ENCODE data around the gene TMEM248.

- TF ChIP-seq CTCF (conservative IDR thresholded peaks at IDR 0.05; ENCODE audit: low read depth in 2 of 2) (no peak), POLR2AphosphoS5 (IDR thresholded peaks at IDR 0.05; ENCODE audit: low read depth) (no peak), EZH2 (IDR thresholded peaks at IDR 0.05; ENCODE audit: low read depth, unreplicated experiment) (no peak), CREB1 (CRISPR knock-in tag; IDR thresholded peaks at IDR 0.05; ENCODE audit: low read depth) (no peak), EZH2phosphoT487 (IDR thresholded peaks at IDR 0.05; ENCODE audit: unreplicated experiment) (no peak), ZNF114 (CRISPR knock-in tag; IDR thresholded peaks at IDR 0.05) (no peak), JUNB (IDR thresholded peaks at IDR 0.05; ENCODE audit: unreplicated experiment) (no peak)
- TF ChIP-seq, protein P1, sequence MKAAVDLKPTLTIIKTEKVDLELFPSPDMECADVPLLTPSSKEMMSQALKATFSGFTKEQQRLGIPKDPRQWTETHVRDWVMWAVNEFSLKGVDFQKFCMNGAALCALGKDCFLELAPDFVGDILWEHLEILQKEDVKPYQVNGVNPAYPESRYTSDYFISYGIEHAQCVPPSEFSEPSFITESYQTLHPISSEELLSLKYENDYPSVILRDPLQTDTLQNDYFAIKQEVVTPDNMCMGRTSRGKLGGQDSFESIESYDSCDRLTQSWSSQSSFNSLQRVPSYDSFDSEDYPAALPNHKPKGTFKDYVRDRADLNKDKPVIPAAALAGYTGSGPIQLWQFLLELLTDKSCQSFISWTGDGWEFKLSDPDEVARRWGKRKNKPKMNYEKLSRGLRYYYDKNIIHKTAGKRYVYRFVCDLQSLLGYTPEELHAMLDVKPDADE (IDR thresholded peaks at IDR 0.05): no peak
- TF ChIP-seq, protein P2, sequence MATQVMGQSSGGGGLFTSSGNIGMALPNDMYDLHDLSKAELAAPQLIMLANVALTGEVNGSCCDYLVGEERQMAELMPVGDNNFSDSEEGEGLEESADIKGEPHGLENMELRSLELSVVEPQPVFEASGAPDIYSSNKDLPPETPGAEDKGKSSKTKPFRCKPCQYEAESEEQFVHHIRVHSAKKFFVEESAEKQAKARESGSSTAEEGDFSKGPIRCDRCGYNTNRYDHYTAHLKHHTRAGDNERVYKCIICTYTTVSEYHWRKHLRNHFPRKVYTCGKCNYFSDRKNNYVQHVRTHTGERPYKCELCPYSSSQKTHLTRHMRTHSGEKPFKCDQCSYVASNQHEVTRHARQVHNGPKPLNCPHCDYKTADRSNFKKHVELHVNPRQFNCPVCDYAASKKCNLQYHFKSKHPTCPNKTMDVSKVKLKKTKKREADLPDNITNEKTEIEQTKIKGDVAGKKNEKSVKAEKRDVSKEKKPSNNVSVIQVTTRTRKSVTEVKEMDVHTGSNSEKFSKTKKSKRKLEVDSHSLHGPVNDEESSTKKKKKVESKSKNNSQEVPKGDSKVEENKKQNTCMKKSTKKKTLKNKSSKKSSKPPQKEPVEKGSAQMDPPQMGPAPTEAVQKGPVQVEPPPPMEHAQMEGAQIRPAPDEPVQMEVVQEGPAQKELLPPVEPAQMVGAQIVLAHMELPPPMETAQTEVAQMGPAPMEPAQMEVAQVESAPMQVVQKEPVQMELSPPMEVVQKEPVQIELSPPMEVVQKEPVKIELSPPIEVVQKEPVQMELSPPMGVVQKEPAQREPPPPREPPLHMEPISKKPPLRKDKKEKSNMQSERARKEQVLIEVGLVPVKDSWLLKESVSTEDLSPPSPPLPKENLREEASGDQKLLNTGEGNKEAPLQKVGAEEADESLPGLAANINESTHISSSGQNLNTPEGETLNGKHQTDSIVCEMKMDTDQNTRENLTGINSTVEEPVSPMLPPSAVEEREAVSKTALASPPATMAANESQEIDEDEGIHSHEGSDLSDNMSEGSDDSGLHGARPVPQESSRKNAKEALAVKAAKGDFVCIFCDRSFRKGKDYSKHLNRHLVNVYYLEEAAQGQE (IDR thresholded peaks at IDR 0.05; ENCODE audit: unreplicated experiment): no peak
Measured at GRCh38 chr7:66901941-66902843, 18.8 kb upstream of the TMEM248 start.
